Upper lobe of left lung (tissue), 6 donors: ENCODE results near the gene PRKG1. TPM values are rescaled to one million over a fixed set of nuclear protein-coding genes. Genes with fewer than 3 reads are reported as not detected.

Source experiments
- ATAC-seq, 2 donors: fragments of 200-7000 bp; cut with Tn5 transposase; one replicate each; pipeline ENCODE4 v1.9.1; 2022; ENCODE audit warnings: mild to moderate bottlenecking in 2 of 2, moderate library complexity in 2 of 2; ENCODE audit not compliant: low FRiP score in 2 of 2
- DNase-seq, 2 donors: peaks; one replicate each; pipeline ENCODE4 v3.0.0-alpha.2; 2019 to 2020
- H3K27ac ChIP-seq, 4 donors: fragments of 200-600 bp; sonication (generic); one replicate each; pipeline ENCODE4 v1.5.1; 2016 to 2019
- H3K27me3 ChIP-seq, 4 donors: fragments of 200-600 bp; sonication (generic); one replicate each; pipeline ENCODE4 v1.5.1; 2017 to 2019
- H3K36me3 ChIP-seq, 4 donors: fragments of 200-600 bp; sonication (generic); one replicate each; pipeline ENCODE4 v1.5.1; 2016 to 2019
- H3K4me1 ChIP-seq, 4 donors: fragments of 200-600 bp; sonication (generic); one replicate each; pipeline ENCODE4 v1.5.1; 2018 to 2019
- H3K4me3 ChIP-seq, 4 donors: fragments of 200-600 bp; sonication (generic); one replicate each; pipeline ENCODE4 v1.5.1; 2017 to 2019; ENCODE audit warnings: mild to moderate bottlenecking in 2 of 4, moderate library complexity in 1 of 4
- H3K9me3 ChIP-seq, 4 donors: fragments of 200-600 bp; sonication (generic); one replicate each; pipeline ENCODE4 v1.5.1; 2018 to 2019
- CTCF ChIP-seq, 6 experiments: fragments of 450-650 bp in 4 of 6; fragments of 200-600 bp in 2 of 6; sonication (generic) in 2 of 6; IDR thresholded peaks; one replicate each; pipeline ENCODE4 v1.5.1; 2016 to 2019; ENCODE audit warnings: antibody characterized with exemption in 6 of 6
- EP300 ChIP-seq, 4 donors: sonication (generic); formaldehyde crosslinking; IDR thresholded peaks; one replicate each; pipeline ENCODE4 v1.5.1; 2017; ENCODE audit warnings: antibody characterized with exemption in 4 of 4, control low read depth in 2 of 4
- POLR2A ChIP-seq, 4 donors: fragments of 450-650 bp; IDR thresholded peaks; one replicate each; pipeline ENCODE4 v1.5.1; 2016 to 2017; ENCODE audit warnings: antibody characterized with exemption in 4 of 4, mild to moderate bottlenecking in 2 of 4
- POLR2AphosphoS5 ChIP-seq, 2 donors: sonication (generic); formaldehyde crosslinking; IDR thresholded peaks; one replicate each; pipeline ENCODE4 v1.5.1; 2017; ENCODE audit warnings: antibody characterized with exemption in 2 of 2
- WGBS, 2 donors: methylation state at CpG; one replicate each; pipeline ENCODE4 v1.1.5; 2017 to 2018; 5-methylcytosine and 5-hydroxymethylcytosine counted together
- total RNA-seq, 6 donors: library from RNA; depleted of rRNA in 4 of 6; stranded (reverse); fragments of >200 nt in 4 of 6; gene quantifications; one replicate each; pipeline versions ENCODE4 v1.1.0 to v1.2.1, GENCODE V29; 2016 to 2021
- donor health status: DM: no; HTN: no; CAD: no; lungs with moderate emphysema.
- donor health status: DM: no; HTN: yes; CAD: no; lungs with severe emphysema.

Gene PRKG1
- total RNA-seq, 6 donors from 2014 or later = 12.9 to 43.0 (median 25.0) TPM

GRCh38 chr10:51980752-51981151 is 906.5 kb downstream of the PRKG1 start:
- TF ChIP-seq POLR2A (IDR thresholded peaks at IDR 0.05) (no peak), POLR2AphosphoS5 (IDR thresholded peaks at IDR 0.05) (no peak), EP300 (IDR thresholded peaks at IDR 0.05) (no peak), CTCF (IDR thresholded peaks at IDR 0.05) (no peak)
- Histone ChIP-seq H3K27ac (no peak overlapping the region), H3K4me1 (no peaks in the 10 kb centered on the region), H3K27me3 (no peaks in the 10 kb centered on the region), H3K4me3 (no peak overlapping the region), H3K36me3 (no peaks in the 10 kb centered on the region), H3K9me3 (peaks cover 0 to 4% (median 0%) of the 10 kb centered on the region in 4 donors)
- DNase-seq (no peak), ATAC-seq (no peak)

DNA sequence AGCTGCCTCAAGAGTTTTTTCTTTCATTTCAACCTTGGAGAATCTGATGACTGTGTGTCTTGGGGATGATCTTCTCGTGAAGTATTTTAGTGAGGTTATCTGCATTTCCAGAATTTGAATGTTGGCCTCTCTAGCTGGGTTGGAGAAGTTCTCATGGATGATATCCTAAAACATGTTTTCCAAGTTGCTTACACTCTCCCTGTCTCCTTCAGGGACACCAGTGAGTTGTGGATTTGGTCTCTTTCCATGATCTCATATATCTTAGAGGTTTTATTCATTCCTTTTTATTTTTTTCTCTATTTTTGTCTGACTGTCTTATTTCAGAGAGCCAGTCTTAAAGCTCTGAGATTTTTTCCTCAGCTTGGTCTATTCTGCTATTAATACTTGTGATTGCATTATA is 907.4 kb downstream of the PRKG1 start:
- H3K4me1 ChIP-seq = no peaks in the 10 kb centered on the region
- no peak for DNase-seq
- no peak overlapping the region for H3K4me3 ChIP-seq
- peaks cover 0 to 4% (median 0%) of the 10 kb centered on the region in 4 donors for H3K9me3 ChIP-seq
- no peak overlapping the region for H3K27ac ChIP-seq
- TF ChIP-seq POLR2AphosphoS5 (IDR thresholded peaks at IDR 0.05) (no peak), POLR2A (IDR thresholded peaks at IDR 0.05) (no peak), CTCF (IDR thresholded peaks at IDR 0.05) (no peak), EP300 (IDR thresholded peaks at IDR 0.05) (no peak)
- no peaks in the 10 kb centered on the region for H3K27me3 ChIP-seq
- H3K36me3 ChIP-seq = no peaks in the 10 kb centered on the region
- no peak for ATAC-seq
- WGBS, 2 donors = 85 to 100% methylated on average over 1 of the region's 1 CpG

DNA sequence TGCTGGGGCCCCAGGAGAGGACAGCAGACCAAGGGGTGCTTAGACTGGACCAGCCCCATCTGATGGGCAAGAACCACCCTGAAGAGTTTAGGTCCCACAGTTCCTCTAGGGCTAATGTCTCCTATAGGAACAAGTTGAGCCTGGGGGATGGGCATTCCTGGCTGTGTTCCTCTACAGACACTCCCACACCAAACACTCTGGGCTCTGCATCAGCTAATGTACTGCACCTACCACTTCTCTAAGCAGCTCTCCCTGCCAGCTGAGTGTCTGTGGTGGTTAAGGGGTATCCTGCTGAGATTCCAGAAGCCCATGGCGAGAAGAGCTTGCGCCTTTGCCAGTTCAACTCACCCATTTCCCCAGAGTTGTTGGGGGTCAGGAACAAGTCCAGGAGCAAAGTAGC is 909.2 kb downstream of the PRKG1 start:
- H3K36me3 ChIP-seq = no peaks in the 10 kb centered on the region
- TF ChIP-seq EP300 (IDR thresholded peaks at IDR 0.05) = no peak
- no peak for TF ChIP-seq POLR2A (IDR thresholded peaks at IDR 0.05)
- TF ChIP-seq CTCF (IDR thresholded peaks at IDR 0.05) = no peak
- H3K27me3 ChIP-seq = no peaks in the 10 kb centered on the region
- 100% methylated on average over 2 of the region's 2 CpGs for WGBS, 2 donors
- no peak overlapping the region for H3K4me3 ChIP-seq
- DNase-seq = no peak
- no peaks in the 10 kb centered on the region for H3K4me1 ChIP-seq
- H3K27ac ChIP-seq = no peak overlapping the region
- H3K9me3 ChIP-seq = peaks cover 0 to 4% (median 0%) of the 10 kb centered on the region in 4 donors
- no peak for ATAC-seq

DNA sequence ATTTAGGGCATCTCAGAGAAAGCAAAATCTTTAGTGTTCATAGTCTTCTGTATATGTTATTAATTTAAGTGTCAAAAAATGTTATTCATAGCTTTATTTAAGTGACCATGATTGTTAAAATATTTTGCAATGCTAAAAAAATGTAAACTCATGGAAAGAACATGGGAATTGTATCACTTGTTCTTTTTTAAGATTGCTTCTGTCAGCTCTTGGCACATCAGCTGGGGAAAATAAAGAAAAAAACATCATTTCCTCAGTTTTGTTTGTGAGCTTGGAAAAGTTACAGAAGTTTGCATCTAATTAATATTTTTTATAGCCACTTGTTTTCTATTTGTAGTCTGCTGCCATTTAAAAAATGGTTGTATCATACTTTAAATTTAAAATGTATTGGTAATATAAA is 911.0 kb downstream of the PRKG1 start:
- Histone ChIP-seq H3K9me3 (peaks cover 0 to 4% (median 0%) of the 10 kb centered on the region in 4 donors), H3K4me3 (no peak overlapping the region), H3K4me1 (no peaks in the 10 kb centered on the region), H3K27me3 (no peaks in the 10 kb centered on the region), H3K36me3 (no peaks in the 10 kb centered on the region), H3K27ac (no peak overlapping the region)
- TF ChIP-seq POLR2AphosphoS5 (IDR thresholded peaks at IDR 0.05) = no peak
- TF ChIP-seq POLR2A (IDR thresholded peaks at IDR 0.05) = no peak
- TF ChIP-seq CTCF (IDR thresholded peaks at IDR 0.05) = no peak
- TF ChIP-seq EP300 (IDR thresholded peaks at IDR 0.05) = no peak
- ATAC-seq (no peak), DNase-seq (no peak)

DNA sequence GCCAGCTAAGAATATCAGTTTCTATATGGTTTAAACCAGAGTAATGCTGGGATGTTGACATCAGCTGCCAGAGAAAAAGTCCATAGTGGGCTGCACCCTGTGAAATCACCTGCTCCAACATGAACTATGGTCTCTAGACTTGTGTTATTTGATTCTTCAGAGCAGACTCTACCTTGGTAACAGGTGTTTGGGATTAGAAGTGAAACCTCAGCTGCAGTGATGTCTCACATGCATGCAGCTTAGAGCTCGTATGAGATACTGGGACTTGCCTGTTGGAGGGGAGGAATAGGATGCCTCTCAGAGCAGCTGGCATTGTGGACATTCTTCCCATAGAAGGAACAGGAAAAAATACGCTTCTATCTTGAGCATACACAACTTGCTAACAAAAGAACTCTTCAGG is 912.2 kb downstream of the PRKG1 start:
- no peak overlapping the region for H3K27ac ChIP-seq
- H3K36me3 ChIP-seq = no peaks in the 10 kb centered on the region
- H3K9me3 ChIP-seq = no peaks in the 10 kb centered on the region
- TF ChIP-seq POLR2A (IDR thresholded peaks at IDR 0.05) (no peak), CTCF (IDR thresholded peaks at IDR 0.05) (no peak), EP300 (IDR thresholded peaks at IDR 0.05) (no peak), POLR2AphosphoS5 (IDR thresholded peaks at IDR 0.05) (no peak)
- no peaks in the 10 kb centered on the region for H3K27me3 ChIP-seq
- WGBS, 2 donors = 41 to 44% methylated on average over 2 of the region's 2 CpGs
- no peak for DNase-seq
- ATAC-seq = no peak
- no peaks in the 10 kb centered on the region for H3K4me1 ChIP-seq
- H3K4me3 ChIP-seq = no peak overlapping the region
